CD8-positive, alpha-beta memory T cell (primary cell): ENCODE results near the gene DCLK1. TPM values are rescaled to one million over a fixed set of nuclear protein-coding genes. Genes with fewer than 3 reads are reported as not detected.

Experiments used
- CTCF ChIA-PET: fragments of 350-600 bp; sonication (Branson Sonifier 250); formaldehyde crosslinking; loops from one replicate; lab custom pipeline; 2021; ENCODE audit warnings: antibody characterized with exemption; lab: Charles Lee
- POLR2A ChIA-PET: fragments of 350-600 bp; sonication (Branson Sonifier 250); formaldehyde crosslinking; loops from one replicate; lab custom pipeline; 2021; ENCODE audit warnings: antibody characterized with exemption; lab: Charles Lee
- DNase-seq, 5 donors: peaks; one replicate each; pipeline versions ENCODE4 v3.0.0 to v3.0.0-alpha.2; 2020 to 2022; ENCODE audit warnings: mixed read lengths in 1 of 5
- H3K27ac ChIP-seq: one replicate; pipeline ENCODE4 v1.7.0; 2013; ENCODE audit warnings: low read depth, mild to moderate bottlenecking, low read length, moderate library complexity
- H3K27me3 ChIP-seq: 2 replicates; pipeline ENCODE4 v1.7.0; 2013; ENCODE audit warnings: low read length, mild to moderate bottlenecking; ENCODE audit not compliant: insufficient read depth, poor library complexity, severe bottlenecking
- H3K36me3 ChIP-seq: 2 replicates; pipeline ENCODE4 v1.7.0; 2013; ENCODE audit warnings: mild to moderate bottlenecking, low read length, moderate library complexity; ENCODE audit not compliant: insufficient read depth
- H3K4me1 ChIP-seq: 2 replicates; pipeline ENCODE4 v1.7.0; 2013; ENCODE audit warnings: mild to moderate bottlenecking, low read length, moderate library complexity; ENCODE audit not compliant: insufficient read depth
- H3K4me3 ChIP-seq: 2 replicates; pipeline ENCODE4 v1.7.0; 2013; ENCODE audit warnings: mild to moderate bottlenecking, low read length
- H3K9me3 ChIP-seq: 2 replicates; pipeline ENCODE4 v1.7.0; 2013; ENCODE audit warnings: mild to moderate bottlenecking, low read length
- H3K27ac Mint-ChIP-seq, 8 donors: one replicate each; pipeline ENCODE4 v1.8.0; 2020 to 2021; ENCODE audit warnings: mixed read lengths in 8 of 8, mild to moderate bottlenecking in 6 of 8, inconsistent platforms in 3 of 8, moderate library complexity in 3 of 8
- H3K27me3 Mint-ChIP-seq, 2 donors: one replicate each; pipeline ENCODE4 v1.8.0; 2020 to 2021; ENCODE audit warnings: mixed read lengths in 2 of 2, mild to moderate bottlenecking in 1 of 2, moderate library complexity in 1 of 2
- H3K36me3 Mint-ChIP-seq, 3 donors: one replicate each; pipeline ENCODE4 v1.8.0; 2020 to 2021; ENCODE audit warnings: mixed read lengths in 3 of 3, inconsistent platforms in 1 of 3, mild to moderate bottlenecking in 1 of 3
- H3K4me1 Mint-ChIP-seq, 3 donors: one replicate each; pipeline ENCODE4 v1.8.0; 2020 to 2021; ENCODE audit warnings: mixed read lengths in 3 of 3, inconsistent platforms in 1 of 3, mild to moderate bottlenecking in 1 of 3
- H3K4me3 Mint-ChIP-seq, 7 donors: one replicate each; pipeline ENCODE4 v1.8.0; 2020 to 2021; ENCODE audit warnings: mixed read lengths in 7 of 7, mild to moderate bottlenecking in 6 of 7, moderate library complexity in 4 of 7, inconsistent platforms in 2 of 7
- H3K9me3 Mint-ChIP-seq, 5 donors: one replicate each; pipeline ENCODE4 v1.8.0; 2020 to 2022; ENCODE audit warnings: mixed read lengths in 5 of 5, mild to moderate bottlenecking in 3 of 5, moderate library complexity in 2 of 5, inconsistent platforms in 1 of 5
- polyA plus RNA-seq: library from polyadenylated mRNA; unstranded; fragments of 300-500 nt; fragmentation: Illumina TruSeq; gene quantifications from one replicate; pipeline ENCODE4 v1.2.3, GENCODE V29; 2021
- total RNA-seq, 2 experiments: library from RNA; stranded (reverse); gene quantifications; one replicate each; pipeline ENCODE4 v1.2.3, GENCODE V29; 2021

Gene DCLK1
- total and polyA plus RNA-seq, 3 experiments from 2014 or later = not detected

GRCh38 chr13:35872369-35872768, 258.8 kb downstream of the DCLK1 start:
- DNase-seq = no peak
- Mint-ChIP-seq H3K9me3 (peaks cover 0 to 4% (median 3%) of the 10 kb centered on the region in 5 donors), H3K27ac (no peak overlapping the region), H3K36me3 (no peaks in the 10 kb centered on the region), H3K4me3 (no peak overlapping the region), H3K27me3 (no peaks in the 10 kb centered on the region), H3K4me1 (no peaks in the 10 kb centered on the region)
- ChIA-PET POLR2A (no interaction called here), CTCF (no interaction called here)
- Histone ChIP-seq H3K36me3 (no peaks in the 10 kb centered on the region), H3K4me1 (no peaks in the 10 kb centered on the region), H3K9me3 (no peaks in the 10 kb centered on the region), H3K4me3 (no peak overlapping the region), H3K27me3 (no peaks in the 10 kb centered on the region), H3K27ac (no peak overlapping the region)

- H3K27me3 Mint-ChIP-seq = no peaks in the 10 kb centered on the region
Observed at GRCh38 chr13:35871561-35871960, 259.6 kb downstream of the DCLK1 start.

GRCh38 chr13:35866801-35867200, 264.4 kb downstream of the DCLK1 start:
- no peaks in the 10 kb centered on the region for H3K36me3 ChIP-seq
- H3K27ac Mint-ChIP-seq = no peak overlapping the region
- H3K27me3 Mint-ChIP-seq = no peaks in the 10 kb centered on the region
- H3K4me3 ChIP-seq = no peak overlapping the region
- no peaks in the 10 kb centered on the region for H3K27me3 ChIP-seq
- H3K9me3 Mint-ChIP-seq = peaks cover 0 to 12% (median 4%) of the 10 kb centered on the region in 5 donors
- no peaks in the 10 kb centered on the region for H3K4me1 Mint-ChIP-seq
- ChIA-PET POLR2A (no interaction called here), CTCF (no interaction called here)
- no peaks in the 10 kb centered on the region for H3K9me3 ChIP-seq
- H3K36me3 Mint-ChIP-seq = no peaks in the 10 kb centered on the region
- H3K27ac ChIP-seq = no peak overlapping the region
- no peaks in the 10 kb centered on the region for H3K4me1 ChIP-seq
- no peak for DNase-seq
- H3K4me3 Mint-ChIP-seq = no peak overlapping the region

More at GRCh38 chr13:35871561-35871960, 259.6 kb downstream of the DCLK1 start:
- Histone ChIP-seq H3K9me3 (no peaks in the 10 kb centered on the region), H3K4me3 (no peak overlapping the region), H3K27me3 (no peaks in the 10 kb centered on the region), H3K36me3 (no peaks in the 10 kb centered on the region), H3K27ac (no peak overlapping the region), H3K4me1 (no peaks in the 10 kb centered on the region)
- Mint-ChIP-seq H3K36me3 (no peaks in the 10 kb centered on the region), H3K27ac (no peak overlapping the region), H3K4me3 (no peak overlapping the region), H3K9me3 (peaks cover 0 to 4% (median 3%) of the 10 kb centered on the region in 5 donors), H3K4me1 (no peaks in the 10 kb centered on the region)
- CTCF ChIA-PET = no interaction called here
- POLR2A ChIA-PET = no interaction called here
- DNase-seq = no peak

DNA sequence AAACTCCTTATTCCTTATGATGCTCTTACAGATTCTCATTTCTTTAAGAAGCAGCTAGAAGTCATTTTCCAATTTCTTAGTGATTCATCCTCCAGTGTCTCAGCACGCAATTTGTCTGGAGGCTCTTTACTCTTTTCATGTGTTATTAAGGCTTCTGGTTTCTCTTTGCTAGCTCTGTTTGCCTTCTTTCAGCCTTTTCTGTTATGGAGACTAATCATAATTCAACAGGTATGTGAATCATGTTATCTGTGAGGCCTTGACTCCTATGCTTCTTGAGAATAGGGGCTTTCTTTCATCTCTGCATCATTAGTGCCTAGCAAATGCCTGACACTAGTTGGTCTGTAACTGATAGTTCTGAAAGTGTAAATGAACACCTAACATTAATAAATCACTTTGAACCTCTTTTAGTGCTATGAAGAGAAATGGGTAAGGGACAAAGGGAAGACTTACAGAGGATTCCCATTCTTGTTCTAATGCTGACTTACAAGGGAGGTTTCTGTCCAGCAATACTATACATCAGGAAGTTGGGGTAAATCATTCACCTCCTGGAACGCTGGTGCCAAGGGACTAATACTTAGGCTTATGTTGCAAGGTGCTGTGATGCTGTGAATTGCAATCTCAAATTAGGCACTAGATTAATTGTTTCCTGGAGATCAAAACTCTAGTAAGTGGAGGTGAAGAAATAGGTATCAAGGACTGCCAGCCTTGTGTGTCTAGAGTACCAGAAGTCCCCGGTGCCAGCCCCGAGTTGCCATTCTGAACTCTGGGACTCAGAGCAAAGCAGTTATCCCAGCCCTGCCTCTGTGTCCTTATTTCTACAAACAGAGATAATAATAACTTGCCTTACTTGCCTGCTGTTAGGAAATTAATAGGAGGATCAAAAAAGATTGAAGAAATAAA, 265.6 kb downstream of the DCLK1 start:
- H3K4me1 Mint-ChIP-seq = no peaks in the 10 kb centered on the region
- H3K27ac Mint-ChIP-seq = no peak overlapping the region
- H3K27me3 ChIP-seq = no peaks in the 10 kb centered on the region
- H3K27ac ChIP-seq = no peak overlapping the region
- H3K4me3 Mint-ChIP-seq = no peak overlapping the region
- ChIA-PET CTCF (no interaction called here), POLR2A (no interaction called here)
- H3K36me3 ChIP-seq = no peaks in the 10 kb centered on the region
- no peaks in the 10 kb centered on the region for H3K9me3 ChIP-seq
- H3K9me3 Mint-ChIP-seq = peaks cover 0 to 12% (median 4%) of the 10 kb centered on the region in 5 donors
- DNase-seq = no peak
- no peaks in the 10 kb centered on the region for H3K27me3 Mint-ChIP-seq
- no peaks in the 10 kb centered on the region for H3K36me3 Mint-ChIP-seq
- H3K4me3 ChIP-seq = no peak overlapping the region
- no peaks in the 10 kb centered on the region for H3K4me1 ChIP-seq

- H3K27me3 Mint-ChIP-seq = peaks cover 0 to 2% of the 10 kb centered on the region in 2 donors
- POLR2A ChIA-PET = no interaction called here
Observed at GRCh38 chr13:35860661-35861060, 270.5 kb downstream of the DCLK1 start.

GRCh38 chr13:35859981-35860380, 271.2 kb downstream of the DCLK1 start:
- Mint-ChIP-seq H3K4me3 (no peak overlapping the region), H3K9me3 (peaks cover 0 to 8% (median 7%) of the 10 kb centered on the region in 5 donors)
- POLR2A ChIA-PET = no interaction called here

More at GRCh38 chr13:35860661-35861060, 270.5 kb downstream of the DCLK1 start:
- H3K36me3 ChIP-seq = no peaks in the 10 kb centered on the region
- no peak overlapping the region for H3K27ac ChIP-seq
- Mint-ChIP-seq H3K36me3 (no peaks in the 10 kb centered on the region), H3K4me1 (no peaks in the 10 kb centered on the region), H3K27ac (no peak overlapping the region), H3K9me3 (peaks cover 0 to 10% (median 7%) of the 10 kb centered on the region in 5 donors), H3K4me3 (no peak overlapping the region)
- H3K4me3 ChIP-seq = no peak overlapping the region
- H3K27me3 ChIP-seq = no peaks in the 10 kb centered on the region
- no peaks in the 10 kb centered on the region for H3K9me3 ChIP-seq
- no peaks in the 10 kb centered on the region for H3K4me1 ChIP-seq
- CTCF ChIA-PET = interaction anchor here (0.6 kb wide), 1 partner anchor 118 kb away, joined by 3 read pairs; no protein-coding TSS in a partner anchor
- no peak for DNase-seq

DNA sequence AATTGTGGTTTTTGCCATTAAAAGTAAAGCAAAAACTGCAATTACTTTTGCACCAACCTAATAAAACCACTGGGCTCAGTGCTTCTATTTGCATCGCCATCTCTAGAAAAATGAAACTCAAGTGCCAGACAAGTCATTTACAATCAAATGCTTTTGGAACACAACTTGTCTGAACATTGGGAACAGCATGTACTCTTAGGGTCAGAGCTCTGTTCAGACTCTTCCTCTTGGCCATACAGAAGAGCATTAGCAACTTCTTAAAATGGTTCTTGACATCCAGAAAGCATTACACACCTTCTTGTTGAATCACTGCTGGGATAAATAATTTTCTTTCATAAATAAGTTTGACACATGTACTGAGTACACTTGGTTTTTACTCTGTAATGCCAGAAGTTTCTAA, 272.5 kb downstream of the DCLK1 start:
- POLR2A ChIA-PET = no interaction called here
- H3K36me3 ChIP-seq = no peaks in the 10 kb centered on the region
- no peak overlapping the region for H3K27ac ChIP-seq
- H3K27me3 ChIP-seq = no peaks in the 10 kb centered on the region
- Mint-ChIP-seq H3K27ac (no peak overlapping the region), H3K27me3 (peaks cover 2 to 3% of the 10 kb centered on the region in 2 donors), H3K36me3 (no peaks in the 10 kb centered on the region), H3K9me3 (peaks cover 0 to 11% (median 7%) of the 10 kb centered on the region in 5 donors), H3K4me3 (no peak overlapping the region), H3K4me1 (no peaks in the 10 kb centered on the region)
- H3K9me3 ChIP-seq = no peaks in the 10 kb centered on the region
- no peaks in the 10 kb centered on the region for H3K4me1 ChIP-seq
- DNase-seq = no peak
- CTCF ChIA-PET = no interaction called here
- H3K4me3 ChIP-seq = no peak overlapping the region

More at GRCh38 chr13:35859981-35860380, 271.2 kb downstream of the DCLK1 start:
- no peak overlapping the region for H3K27ac Mint-ChIP-seq
- no peaks in the 10 kb centered on the region for H3K4me1 Mint-ChIP-seq
- CTCF ChIA-PET = no interaction called here
- Histone ChIP-seq H3K36me3 (no peaks in the 10 kb centered on the region), H3K27ac (no peak overlapping the region), H3K4me3 (no peak overlapping the region), H3K9me3 (no peaks in the 10 kb centered on the region), H3K27me3 (no peaks in the 10 kb centered on the region), H3K4me1 (no peaks in the 10 kb centered on the region)
- H3K36me3 Mint-ChIP-seq = no peaks in the 10 kb centered on the region
- peaks cover 0 to 2% of the 10 kb centered on the region in 2 donors for H3K27me3 Mint-ChIP-seq
- no peak for DNase-seq

GRCh38 chr13:35857769-35858168, 273.4 kb downstream of the DCLK1 start:
- CTCF ChIA-PET = no interaction called here
- H3K4me1 Mint-ChIP-seq = no peaks in the 10 kb centered on the region
- no peaks in the 10 kb centered on the region for H3K36me3 Mint-ChIP-seq

More at GRCh38 chr13:35857769-35858168, 273.4 kb downstream of the DCLK1 start:
- Histone ChIP-seq H3K4me3 (no peak overlapping the region), H3K27ac (no peak overlapping the region), H3K4me1 (no peaks in the 10 kb centered on the region), H3K36me3 (no peaks in the 10 kb centered on the region), H3K27me3 (no peaks in the 10 kb centered on the region), H3K9me3 (no peaks in the 10 kb centered on the region)
- POLR2A ChIA-PET = no interaction called here
- Mint-ChIP-seq H3K27ac (peak overlapping the region in 1 of 8 donors; percentile 59), H3K27me3 (peaks cover 2 to 3% of the 10 kb centered on the region in 2 donors), H3K9me3 (peaks cover 0 to 12% (median 7%) of the 10 kb centered on the region in 5 donors), H3K4me3 (no peak overlapping the region)
- DNase-seq = no peak
